Stimulated activated CD8-positive, alpha-beta memory T cell treated with anti-CD3 and anti-CD28 coated beads, Interleukin-4, amount 100 ng/mL, for 4 hours (primary cell): ENCODE results near the gene PTTG1.

ENCODE experiments used
- DNase-seq, 2 donors: peaks; one replicate each; pipeline ENCODE4 v3.0.0-alpha.2; 2020; ENCODE audit warnings: low read depth in 2 of 2, low spot score in 1 of 2

PTTG1 gene

DNA sequence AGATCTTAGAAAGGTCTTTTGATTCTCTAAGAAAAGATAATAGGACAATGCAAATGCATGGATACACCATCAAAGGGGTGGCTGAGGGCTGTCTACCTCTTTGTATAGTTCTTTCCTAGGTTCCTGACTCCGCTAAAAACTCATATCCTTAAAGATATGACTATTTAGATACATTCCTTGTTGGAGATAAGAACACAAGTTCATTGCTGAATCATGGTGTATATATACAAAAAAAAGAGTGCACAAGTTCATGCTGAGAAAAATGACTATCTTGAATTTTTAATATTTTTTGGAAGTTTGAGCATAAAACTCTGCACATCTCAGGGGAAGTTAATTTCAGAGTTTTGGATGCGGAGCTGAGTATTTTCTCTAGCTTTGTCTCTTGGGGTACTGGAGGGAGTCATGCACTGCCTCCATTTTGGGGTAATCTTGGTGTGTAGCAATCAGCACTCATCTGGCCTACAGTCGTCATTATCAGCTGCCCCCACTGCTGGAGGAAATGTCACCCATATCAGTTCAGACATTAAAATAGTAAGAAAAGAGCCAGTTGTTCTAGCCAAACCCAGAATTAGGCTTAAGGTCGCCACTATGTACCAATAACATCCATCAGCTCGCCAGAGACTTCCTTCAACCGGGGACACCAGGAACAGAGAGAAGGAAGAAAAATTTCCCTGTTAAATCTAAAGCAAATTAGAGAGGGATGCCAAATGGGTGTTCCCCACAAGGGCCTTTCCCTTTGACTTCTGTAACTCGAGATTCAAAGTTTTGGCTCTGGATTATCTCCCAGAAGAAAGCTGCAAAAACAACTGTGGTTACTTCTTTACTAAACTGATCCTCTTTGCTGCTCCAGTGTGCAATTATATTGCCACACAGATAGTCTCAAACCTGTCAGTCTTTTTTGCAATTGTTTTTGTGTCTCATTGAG lies 49.0 kb downstream of the PTTG1 start:
- no peak for DNase-seq

DNA sequence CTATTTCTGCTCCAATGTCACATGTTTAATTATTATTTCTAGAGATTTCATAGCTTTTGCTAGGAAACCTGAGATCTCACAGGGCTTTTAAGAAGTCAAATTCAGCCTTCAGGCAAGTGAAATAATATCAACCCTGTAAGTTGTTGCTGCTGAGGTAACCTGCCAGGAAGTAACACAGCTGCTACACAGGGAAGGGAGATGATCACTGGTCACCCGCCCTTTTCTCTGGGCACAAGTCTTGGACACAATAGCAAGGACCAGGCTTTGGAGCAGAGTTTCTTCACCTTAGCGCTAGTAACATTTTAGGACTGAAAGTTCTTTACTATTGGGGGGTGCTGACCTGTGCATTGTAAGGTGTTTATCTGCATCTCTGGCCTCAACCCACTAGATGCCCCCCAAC lies 50.1 kb downstream of the PTTG1 start:
- no peak for DNase-seq

DNA sequence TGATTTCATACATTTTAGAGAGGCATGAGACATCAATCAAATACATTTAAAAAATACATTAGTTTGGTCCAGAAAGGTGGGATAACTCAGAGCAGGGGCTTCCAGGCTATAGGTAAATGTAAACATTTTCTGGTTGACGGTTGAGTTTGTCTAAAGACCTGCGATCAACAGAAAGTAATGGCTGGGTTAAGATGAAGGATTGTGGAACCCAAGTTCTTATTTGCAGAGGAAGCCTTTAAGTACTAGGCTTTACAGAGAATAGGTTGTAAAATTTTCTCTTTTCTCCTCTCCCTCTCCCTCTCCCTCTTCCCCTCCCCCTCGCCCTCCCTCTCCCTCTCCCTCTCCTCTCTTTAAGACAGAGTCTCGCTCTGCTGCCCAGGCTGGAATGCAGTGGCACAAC lies 50.8 kb downstream of the PTTG1 start:
- DNase-seq, result no peak

DNA sequence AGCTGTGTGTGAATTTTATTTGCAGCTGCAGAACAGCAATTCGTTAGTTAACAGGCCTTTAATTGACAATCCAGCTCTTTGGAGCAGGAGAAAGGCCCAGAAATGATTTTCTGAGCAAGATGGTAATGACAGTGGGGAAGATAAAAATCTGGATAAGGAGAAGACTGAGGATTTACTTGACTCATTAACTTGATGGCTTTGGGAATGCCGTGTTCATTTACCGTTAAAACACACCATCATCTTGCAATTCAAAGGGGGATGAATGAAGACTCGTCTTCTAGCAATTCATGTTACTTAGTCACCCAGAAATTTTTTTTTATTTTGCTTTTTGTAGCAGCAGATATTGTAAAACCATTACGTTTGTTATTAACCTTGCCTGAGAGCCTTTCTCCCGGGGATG lies 52.0 kb downstream of the PTTG1 start:
- DNase-seq, result no peak

DNA sequence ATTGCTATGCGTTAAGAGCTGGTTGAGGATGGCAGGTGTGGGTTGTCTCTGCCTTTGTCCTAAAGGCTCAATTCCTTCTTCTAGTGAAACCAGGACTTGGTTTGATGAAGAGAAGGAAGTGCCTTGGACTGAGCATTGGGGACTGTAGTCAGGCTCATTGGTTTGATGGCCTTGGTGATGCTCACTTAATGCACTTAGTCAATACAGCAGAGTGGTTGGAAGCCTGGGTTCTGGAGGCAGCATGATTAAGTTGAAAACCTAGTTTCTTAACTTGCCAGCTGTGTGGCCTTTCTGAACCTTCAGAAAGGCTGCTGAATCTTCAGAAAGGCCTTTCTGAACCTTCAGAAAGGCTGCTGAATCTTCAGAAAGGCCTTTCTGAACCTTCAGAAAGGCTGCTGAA lies 52.4 kb downstream of the PTTG1 start:
- DNase-seq, result no peak

DNA sequence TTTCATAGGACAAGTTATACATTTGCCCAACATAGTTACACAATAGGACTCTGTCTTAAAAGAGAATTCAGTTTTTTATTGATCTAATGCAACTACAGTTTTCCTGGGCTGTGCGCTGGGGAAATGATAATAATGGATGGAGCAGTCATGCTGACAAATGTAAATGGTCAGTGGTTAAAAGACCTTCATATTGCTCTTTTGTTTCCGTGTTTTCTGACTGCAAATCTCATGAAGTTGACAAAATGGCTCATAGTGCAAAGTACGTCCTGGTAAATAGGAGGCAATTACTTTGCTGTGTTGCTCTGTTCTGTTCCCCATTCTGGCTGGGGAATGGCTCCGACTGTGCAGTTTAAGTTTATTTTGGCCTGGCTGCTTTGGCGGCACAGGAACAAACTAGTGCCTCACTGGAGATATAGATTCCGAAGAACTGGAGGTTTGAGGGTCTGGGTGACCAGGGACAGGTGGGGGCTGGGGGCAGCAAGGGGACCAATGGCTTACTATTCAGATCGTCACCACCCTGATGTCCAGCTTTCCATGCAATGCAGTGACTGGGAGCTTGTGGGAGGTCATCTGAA lies 54.3 kb downstream of the PTTG1 start:
- no peak for DNase-seq

DNA sequence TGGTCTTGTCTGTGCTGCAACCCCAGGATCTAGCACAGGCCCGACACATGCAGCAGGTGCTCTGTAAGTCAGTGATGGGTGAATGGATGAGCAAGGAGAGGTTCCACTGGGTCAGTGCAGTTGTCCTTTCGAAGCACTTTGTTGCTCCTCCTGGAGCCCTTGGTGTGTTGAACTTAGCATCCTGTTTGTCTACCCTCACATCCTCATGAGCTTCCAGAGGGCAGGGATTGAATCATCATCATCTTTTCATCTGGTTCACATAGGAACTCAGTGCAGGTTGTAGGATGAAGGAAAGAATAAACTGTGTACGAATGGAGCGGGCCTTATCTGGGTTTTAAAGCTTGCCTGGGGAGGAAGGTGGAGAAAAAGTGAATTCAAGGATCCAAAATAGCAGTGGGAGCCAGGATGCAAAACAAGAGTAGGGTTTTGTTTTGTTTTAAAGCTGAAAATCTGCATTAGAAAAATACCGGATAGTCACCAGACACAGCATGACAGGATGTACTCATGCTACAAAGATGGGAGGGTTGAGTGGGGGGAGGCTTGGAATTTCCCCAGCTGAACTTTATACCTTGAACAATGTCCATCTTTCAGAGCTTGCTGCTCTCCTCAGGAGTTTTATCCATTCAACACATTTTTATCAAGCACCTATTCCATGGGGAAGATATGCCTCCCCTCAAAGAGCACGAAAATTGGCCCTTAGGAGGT lies 55.8 kb downstream of the PTTG1 start:
- no peak for DNase-seq

DNA sequence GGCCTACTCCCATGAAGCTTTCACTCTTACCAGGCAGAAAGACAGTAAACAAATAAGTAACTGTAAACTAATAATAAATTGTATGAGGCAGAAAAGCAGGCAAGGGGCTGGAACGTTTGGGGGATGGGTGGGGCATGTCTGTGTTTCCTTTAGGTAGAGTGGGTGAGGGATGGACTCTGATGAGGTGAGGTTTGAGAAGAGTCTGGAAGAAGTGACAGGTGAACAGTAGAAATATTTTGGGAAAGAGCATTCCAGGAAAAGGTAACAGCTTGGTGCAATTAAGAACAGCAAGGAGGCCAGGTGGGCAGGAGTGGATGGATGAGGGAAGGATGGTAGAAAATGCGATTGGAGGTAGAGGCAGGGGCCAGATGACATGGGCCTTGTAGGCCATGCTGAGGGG lies 56.5 kb downstream of the PTTG1 start:
- DNase-seq, result no peak
